Caco-2 (cell line): Measurements from ENCODE around the gene NUP210. TPM values are rescaled to one million over a fixed set of nuclear protein-coding genes. Genes with fewer than 3 reads are reported as not detected.

Experiments
- BruUV-seq: library from RNA; stranded (reverse); fragments of 400-500 nt; replicated peaks from 2 replicates; lab custom pipeline; 2021; lab: Mats Ljungman, UMichigan
- CTCF ChIA-PET: fragments of 300-600 bp; sonication (Branson Sonifier 250); formaldehyde crosslinking; loops from one replicate; lab custom pipeline; 2022; ENCODE audit warnings: antibody characterized with exemption; lab: Charles Lee
- POLR2A ChIA-PET: fragments of 300-600 bp; sonication (Branson Sonifier 250); formaldehyde crosslinking; loops from one replicate; lab custom pipeline; 2022; ENCODE audit warnings: antibody characterized with exemption; lab: Charles Lee
- DNase-seq, 2 experiments: peaks; one replicate each; pipeline versions ENCODE4 v3.0.0 to v3.0.0-alpha.2; 2020 to 2022
- H3K27me3 ChIP-seq: replicated peaks from 2 replicates; pipeline ENCODE4 v1.6.0; 2011; ENCODE audit warnings: low read length; ENCODE audit not compliant: control insufficient read depth, insufficient read depth
- H3K36me3 ChIP-seq: 2 replicates; pipeline ENCODE4 v1.5.1; 2011; ENCODE audit warnings: low read length; ENCODE audit not compliant: control insufficient read depth, insufficient read depth
- H3K4me1 ChIP-seq: fragments of 250-450 bp; sonication (Bioruptor Pico); 2 replicates; pipeline ENCODE4 v1.5.1; 2020; ENCODE audit warnings: mild to moderate bottlenecking
- H3K4me3 ChIP-seq: 2 replicates; pipeline ENCODE4 v1.5.1; 2011; ENCODE audit warnings: low read depth, mild to moderate bottlenecking, control low read depth, low read length
- H3K9me3 ChIP-seq: fragments of 250-450 bp; sonication (Bioruptor Pico); 2 replicates; pipeline ENCODE4 v1.5.1; 2020; ENCODE audit warnings: mild to moderate bottlenecking, moderate library complexity
- H3K27ac Mint-ChIP-seq: one replicate; pipeline ENCODE4 v1.8.0; 2022; ENCODE audit warnings: mixed read lengths; ENCODE audit not compliant: unreplicated experiment
- H3K27me3 Mint-ChIP-seq: one replicate; pipeline ENCODE4 v1.8.0; 2022; ENCODE audit warnings: mixed read lengths; ENCODE audit not compliant: insufficient read depth, unreplicated experiment
- H3K36me3 Mint-ChIP-seq: one replicate; pipeline ENCODE4 v1.8.0; 2022; ENCODE audit warnings: mild to moderate bottlenecking, mixed read lengths; ENCODE audit not compliant: insufficient read depth, unreplicated experiment
- H3K4me1 Mint-ChIP-seq: one replicate; pipeline ENCODE4 v1.8.0; 2022; ENCODE audit warnings: low read depth, mixed read lengths; ENCODE audit not compliant: unreplicated experiment
- H3K4me3 Mint-ChIP-seq: one replicate; pipeline ENCODE4 v1.8.0; 2022; ENCODE audit warnings: mild to moderate bottlenecking, moderate library complexity, mixed read lengths; ENCODE audit not compliant: unreplicated experiment
- H3K9me3 Mint-ChIP-seq: one replicate; pipeline ENCODE4 v1.8.0; 2022; ENCODE audit warnings: mixed read lengths; ENCODE audit not compliant: unreplicated experiment
- CTCF ChIP-seq, 2 experiments: fragments of 200-600 bp in 1 of 2; IDR thresholded peaks; 1 replicate in 1 of 2; 2 replicates in 1 of 2; pipeline versions ENCODE4 v1.5.1 to v1.8.0; 2011 to 2022; ENCODE audit warnings: antibody characterized with exemption in 1 of 2, control low read depth in 1 of 2, inconsistent platforms in 1 of 2, low read depth in 1 of 2, low read length in 1 of 2, mild to moderate bottlenecking in 1 of 2, moderate library complexity in 1 of 2; ENCODE audit not compliant: insufficient read depth in 1 of 2, severe bottlenecking in 1 of 2, unreplicated experiment in 1 of 2
- intact Hi-C: fragments of 100-400 bp; cut with micrococcal nuclease; formaldehyde crosslinking; loops from one replicate; pipeline ENCODE4 v1.10.0; 2022; ENCODE audit not compliant: unreplicated experiment
- total RNA-seq: library from RNA; stranded (reverse); gene quantifications from 2 replicates; pipeline ENCODE4 v1.2.3, GENCODE V29; 2022

The NUP210 gene
- total RNA-seq, 1 experiment from 2014 or later: 63.7 TPM

- ChIA-PET POLR2A (no interaction called here), CTCF (no interaction called here)
- no peaks in the 10 kb centered on the region for H3K4me1 ChIP-seq
- H3K4me1 Mint-ChIP-seq: peaks cover 6% of the 10 kb centered on the region
- 0 out of 2 replicates have a peak, but pooled peaks cover 3% of the 10 kb centered on the region for H3K9me3 ChIP-seq
- no peaks in the 10 kb centered on the region for H3K27me3 ChIP-seq
- BruUV-seq: no TSS peak
- H3K27ac Mint-ChIP-seq: no peak overlapping the region
- no peak overlapping the region for H3K4me3 ChIP-seq
- TF ChIP-seq CTCF (IDR thresholded peaks at IDR 0.05; ENCODE audit: insufficient read depth in 1 of 2, low read depth in 1 of 2, low read length in 1 of 2, severe bottlenecking in 1 of 2, unreplicated experiment in 1 of 2): no peak
- H3K36me3 ChIP-seq: no peaks in the 10 kb centered on the region; the same call in 1 of the 2 replicates
- H3K4me3 Mint-ChIP-seq: no peak overlapping the region
- intact Hi-C loops: no loop called here
- H3K27me3 Mint-ChIP-seq: no peaks in the 10 kb centered on the region
- DNase-seq: no peak
- no peaks in the 10 kb centered on the region for H3K36me3 Mint-ChIP-seq
- no peaks in the 10 kb centered on the region for H3K9me3 Mint-ChIP-seq
These were observed 5.9 kb downstream of the NUP210 start for GRCh38 chr3:13414040-13414729.

- Histone ChIP-seq H3K27me3 (no peaks in the 10 kb centered on the region), H3K36me3 (no peaks in the 10 kb centered on the region; the same call in 1 of the 2 replicates), H3K4me1 (no peaks in the 10 kb centered on the region), H3K9me3 (0 out of 2 replicates have a peak, but pooled peaks cover 6% of the 10 kb centered on the region), H3K4me3 (no peak overlapping the region)
- H3K27ac Mint-ChIP-seq: no peak overlapping the region
- H3K4me3 Mint-ChIP-seq: no peak overlapping the region
- peaks cover 7% of the 10 kb centered on the region for H3K36me3 Mint-ChIP-seq
- H3K9me3 Mint-ChIP-seq: peaks cover 9% of the 10 kb centered on the region
- no peak for TF ChIP-seq CTCF (IDR thresholded peaks at IDR 0.05; ENCODE audit: insufficient read depth in 1 of 2, low read depth in 1 of 2, low read length in 1 of 2, severe bottlenecking in 1 of 2, unreplicated experiment in 1 of 2)
- no peak for DNase-seq
- intact Hi-C loops: no loop called here
- no TSS peak for BruUV-seq
- no peaks in the 10 kb centered on the region for H3K27me3 Mint-ChIP-seq
- ChIA-PET CTCF (no interaction called here), POLR2A (no interaction called here)
- peaks cover 6% of the 10 kb centered on the region for H3K4me1 Mint-ChIP-seq
These were observed 8.8 kb downstream of the NUP210 start for GRCh38 chr3:13411186-13411860.

GRCh38 chr3:13408890-13409289, 11.2 kb downstream of the NUP210 start:
- H3K27ac Mint-ChIP-seq: no peak overlapping the region
- no TSS peak for BruUV-seq
- no peaks in the 10 kb centered on the region for H3K27me3 Mint-ChIP-seq
- H3K4me1 Mint-ChIP-seq: peaks cover 6% of the 10 kb centered on the region
- H3K9me3 Mint-ChIP-seq: peaks cover 9% of the 10 kb centered on the region
- intact Hi-C loops: no loop called here
- Histone ChIP-seq H3K4me3 (no peak overlapping the region), H3K9me3 (0 out of 2 replicates have a peak, but pooled peaks cover 6% of the 10 kb centered on the region), H3K36me3 (no peaks in the 10 kb centered on the region), H3K4me1 (no peaks in the 10 kb centered on the region), H3K27me3 (no peaks in the 10 kb centered on the region)
- peaks cover 12% of the 10 kb centered on the region for H3K36me3 Mint-ChIP-seq
- TF ChIP-seq CTCF (IDR thresholded peaks at IDR 0.05; ENCODE audit: insufficient read depth in 1 of 2, low read depth in 1 of 2, low read length in 1 of 2, severe bottlenecking in 1 of 2, unreplicated experiment in 1 of 2): no peak
- no peak overlapping the region for H3K4me3 Mint-ChIP-seq
- ChIA-PET POLR2A (no interaction called here), CTCF (no interaction called here)
- no peak for DNase-seq
